ENCODE measurements around the gene TBP. TPM values are rescaled to one million over a fixed set of nuclear protein-coding genes. Genes with fewer than 3 reads are reported as not detected.

Gene TBP
- total and polyA plus RNA-seq, 2 of the 13 experiments (the other 11 are each of a cell fraction or from before 2014, with no cell fraction given): 21.7 to 28.1 TPM

DNA sequence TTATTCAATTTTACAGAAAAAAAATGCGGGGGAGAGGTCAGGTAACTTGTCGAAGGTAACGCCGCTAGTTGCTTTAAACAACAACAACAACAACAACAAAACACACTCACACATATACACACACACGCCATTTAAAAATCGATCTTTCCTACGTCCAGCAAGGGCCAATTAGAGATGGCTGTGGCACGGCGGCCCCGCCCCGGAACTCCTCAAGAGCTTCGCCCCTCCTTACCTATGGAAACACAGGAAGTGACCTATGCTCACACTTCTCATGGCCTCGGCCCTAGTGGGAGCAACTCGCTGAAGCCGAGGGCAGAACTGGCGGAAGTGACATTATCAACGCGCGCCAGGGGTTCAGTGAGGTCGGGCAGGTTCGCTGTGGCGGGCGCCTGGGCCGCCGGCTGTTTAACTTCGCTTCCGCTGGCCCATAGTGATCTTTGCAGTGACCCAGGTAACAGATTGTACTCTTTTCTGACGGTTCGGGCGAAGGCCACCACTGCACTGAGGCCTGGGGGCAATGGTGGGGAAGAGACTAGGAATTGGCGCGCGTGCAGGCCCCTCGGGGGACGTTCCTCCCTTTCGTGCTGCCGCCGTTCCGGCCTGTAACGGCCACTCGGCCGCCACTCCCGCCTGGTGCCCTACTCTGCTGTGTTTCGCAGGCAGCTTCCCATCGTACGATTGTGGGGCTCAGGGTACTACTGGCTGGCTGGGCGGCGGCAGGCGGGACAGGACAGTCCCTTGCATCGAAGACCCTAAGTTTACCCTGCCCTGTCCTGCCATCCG lies at the start of gene TBP (continued):
- no peak for TF ChIP-seq KLF15 (CRISPR knock-in tag; IDR thresholded peaks at IDR 0.05; ENCODE audit: borderline replicate concordance)
- TF ChIP-seq SMC3 (IDR thresholded peaks at IDR 0.05; ENCODE audit: low read length): no peak
- no peak for TF ChIP-seq CREB3 (CRISPR knock-in tag; IDR thresholded peaks at IDR 0.05)
- no peak for TF ChIP-seq ZFP36 (IDR thresholded peaks at IDR 0.05; ENCODE audit: borderline replicate concordance, low read depth, low read length, partially characterized antibody)
- no peak for TF ChIP-seq ZBTB14 (CRISPR knock-in tag; IDR thresholded peaks at IDR 0.05)
- peak; percentile 48; the same call in 1 of the 2 replicates for TF ChIP-seq ZNF510 (CRISPR knock-in tag; IDR thresholded peaks at IDR 0.05; ENCODE audit: low read depth)
- no peak for TF ChIP-seq ZBTB49 (CRISPR knock-in tag; IDR thresholded peaks at IDR 0.05; ENCODE audit: borderline replicate concordance)
- peak; percentile 48; the same call in 1 of the 2 replicates for TF ChIP-seq SP5 (CRISPR knock-in tag; IDR thresholded peaks at IDR 0.05; ENCODE audit: borderline replicate concordance, low read depth)
- peak; percentile 67; the same call in 1 of the 2 replicates for TF ChIP-seq CHD2 (IDR thresholded peaks at IDR 0.05; ENCODE audit: low read depth, low read length)
- no peak for TF ChIP-seq ZMYM3 (CRISPR knock-in tag; IDR thresholded peaks at IDR 0.05)
- peak; percentile 62; the same call in 1 of the 2 replicates for TF ChIP-seq ZFP37 (CRISPR knock-in tag; IDR thresholded peaks at IDR 0.05; ENCODE audit: borderline replicate concordance)
- TF ChIP-seq, protein P1, sequence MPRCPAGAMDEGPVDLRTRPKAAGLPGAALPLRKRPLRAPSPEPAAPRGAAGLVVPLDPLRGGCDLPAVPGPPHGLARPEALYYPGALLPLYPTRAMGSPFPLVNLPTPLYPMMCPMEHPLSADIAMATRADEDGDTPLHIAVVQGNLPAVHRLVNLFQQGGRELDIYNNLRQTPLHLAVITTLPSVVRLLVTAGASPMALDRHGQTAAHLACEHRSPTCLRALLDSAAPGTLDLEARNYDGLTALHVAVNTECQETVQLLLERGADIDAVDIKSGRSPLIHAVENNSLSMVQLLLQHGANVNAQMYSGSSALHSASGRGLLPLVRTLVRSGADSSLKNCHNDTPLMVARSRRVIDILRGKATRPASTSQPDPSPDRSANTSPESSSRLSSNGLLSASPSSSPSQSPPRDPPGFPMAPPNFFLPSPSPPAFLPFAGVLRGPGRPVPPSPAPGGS (CRISPR knock-in tag; IDR thresholded peaks at IDR 0.05): peak; percentile 78
- TF ChIP-seq ZNF773 (CRISPR knock-in tag; IDR thresholded peaks at IDR 0.05; ENCODE audit: borderline replicate concordance): peak; percentile 30; the same call in 1 of the 2 replicates
- peak; percentile 89 for TF ChIP-seq MIXL1 (CRISPR knock-in tag; IDR thresholded peaks at IDR 0.05)
- TF ChIP-seq ZBTB10 (CRISPR knock-in tag; IDR thresholded peaks at IDR 0.05; ENCODE audit: borderline replicate concordance): no peak
- peak; percentile 87 for TF ChIP-seq FOXP4 (CRISPR knock-in tag; IDR thresholded peaks at IDR 0.05)
- TF ChIP-seq ZKSCAN5 (CRISPR knock-in tag; IDR thresholded peaks at IDR 0.05): no peak
- peak; percentile 72; the same call in 1 of the 2 replicates for TF ChIP-seq ZNF749 (CRISPR knock-in tag; IDR thresholded peaks at IDR 0.05; ENCODE audit: borderline replicate concordance)

Data from HepG2 (cell line).